ENCODE measurements around the gene IFI16. TPM values are rescaled to one million over a fixed set of nuclear protein-coding genes. Genes with fewer than 3 reads are reported as not detected.
A peak's percentile ranks its signal among the peaks of the same experiment; 100 is the strongest.

IFI16 gene
- total RNA-seq, 1 donor from 2014 or later, result 117 TPM

DNA sequence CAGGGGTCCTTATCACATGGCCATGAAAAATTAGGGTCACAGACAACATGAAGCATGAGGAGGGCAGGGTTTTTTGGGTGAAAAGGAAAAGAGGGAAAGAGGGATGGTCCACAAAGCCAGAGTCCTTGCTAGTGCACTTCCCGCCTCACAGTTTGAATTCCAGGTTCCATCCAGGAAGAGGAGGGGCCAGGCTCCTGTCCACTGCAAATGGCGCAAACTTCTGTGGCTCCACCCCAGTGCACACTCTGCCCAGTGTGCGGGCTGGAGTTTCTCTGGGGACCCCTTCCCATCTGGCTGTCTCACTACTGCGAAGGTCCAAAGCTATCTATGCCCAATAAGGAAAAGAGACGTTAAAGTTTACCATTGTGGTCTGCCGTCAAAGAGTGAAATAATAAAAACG lies 49.0 kb downstream of the IFI16 start:
- DNase-seq (ENCODE audit: low read depth, low spot score), result no peak

DNA sequence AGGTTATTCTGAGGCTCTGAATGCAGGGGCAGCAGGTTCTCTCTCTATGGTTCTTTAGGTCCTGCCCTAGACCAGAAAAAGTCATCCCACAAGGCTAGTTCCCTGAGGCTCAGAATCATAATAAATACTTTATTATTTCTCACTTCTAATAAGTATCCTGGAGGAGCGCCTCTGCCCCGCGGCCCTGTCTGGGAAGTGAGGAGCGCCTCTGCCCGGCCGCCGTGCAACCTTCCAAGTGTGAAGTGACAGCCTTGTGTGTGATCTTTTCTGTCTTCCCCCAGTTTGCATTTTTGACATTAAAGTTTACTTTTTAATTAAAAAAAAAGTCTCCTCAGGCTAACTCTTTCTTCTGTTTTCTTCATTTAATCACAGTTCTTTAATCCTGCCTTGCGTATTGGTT lies 55.4 kb downstream of the IFI16 start:
- DNase-seq (ENCODE audit: low read depth, low spot score), result no peak

DNA sequence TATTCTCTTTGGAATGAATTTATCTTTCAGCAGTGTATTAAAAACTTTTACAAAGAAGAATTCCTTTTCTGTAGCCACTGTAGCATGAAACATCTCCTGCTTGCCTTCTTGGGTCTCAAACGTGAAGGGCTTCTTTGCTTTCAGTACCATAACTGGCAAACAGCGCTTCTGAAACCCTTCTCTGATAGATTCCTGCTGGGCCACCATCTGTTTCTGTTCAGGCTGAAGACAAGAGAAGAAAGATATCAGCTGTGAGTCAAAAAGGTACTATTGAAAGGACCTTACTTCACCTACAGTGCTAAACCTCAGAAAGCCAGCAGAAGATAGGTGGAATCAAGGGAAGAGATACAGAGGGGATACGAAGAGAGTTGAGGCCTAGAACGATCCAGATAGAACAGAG lies 56.4 kb downstream of the IFI16 start:
- no peak for DNase-seq (ENCODE audit: low read depth, low spot score)

DNA sequence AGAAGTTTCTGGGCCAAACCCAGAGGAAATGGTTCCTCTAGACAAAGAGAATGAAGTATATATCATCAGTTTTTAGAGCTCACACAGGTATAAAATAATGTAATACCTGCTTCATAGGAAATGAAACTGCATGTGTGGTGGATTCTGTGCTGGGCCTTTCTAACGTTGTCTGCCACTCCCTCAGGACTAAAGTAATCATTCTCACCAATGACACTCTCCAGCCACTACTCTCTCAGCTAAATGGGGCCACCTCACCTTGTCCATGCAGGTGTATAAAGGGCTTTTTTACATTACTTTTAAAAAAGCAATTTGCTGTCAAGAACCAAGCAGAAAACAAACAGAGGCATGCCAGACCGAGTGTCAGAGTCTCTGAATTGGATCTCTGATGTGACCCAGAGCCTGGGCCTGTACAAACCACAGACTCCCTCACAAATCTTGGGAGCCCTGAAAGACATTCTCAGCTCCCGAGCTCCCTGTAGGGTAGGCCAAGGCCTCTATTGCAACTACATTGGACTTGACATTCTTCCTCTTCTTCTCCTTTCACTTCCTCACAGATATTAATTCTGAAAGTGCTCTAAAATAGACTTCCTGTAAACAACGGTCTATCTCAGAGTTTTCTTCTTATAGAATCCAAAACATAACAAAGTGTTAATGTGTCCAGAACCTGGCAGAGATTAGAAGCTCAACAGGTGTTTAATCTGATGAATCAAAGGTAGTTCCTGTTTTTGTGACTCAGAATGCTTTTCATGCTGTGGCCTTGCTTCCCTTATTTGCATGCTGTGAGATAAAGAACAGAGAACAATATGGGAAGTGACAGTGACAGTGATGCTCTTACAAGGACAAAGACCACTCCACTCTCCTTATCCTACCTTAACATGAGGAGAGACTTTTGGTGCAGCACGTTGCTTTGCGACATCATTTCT lies 58.3 kb downstream of the IFI16 start:
- DNase-seq (ENCODE audit: low read depth, low spot score), result no peak

DNA sequence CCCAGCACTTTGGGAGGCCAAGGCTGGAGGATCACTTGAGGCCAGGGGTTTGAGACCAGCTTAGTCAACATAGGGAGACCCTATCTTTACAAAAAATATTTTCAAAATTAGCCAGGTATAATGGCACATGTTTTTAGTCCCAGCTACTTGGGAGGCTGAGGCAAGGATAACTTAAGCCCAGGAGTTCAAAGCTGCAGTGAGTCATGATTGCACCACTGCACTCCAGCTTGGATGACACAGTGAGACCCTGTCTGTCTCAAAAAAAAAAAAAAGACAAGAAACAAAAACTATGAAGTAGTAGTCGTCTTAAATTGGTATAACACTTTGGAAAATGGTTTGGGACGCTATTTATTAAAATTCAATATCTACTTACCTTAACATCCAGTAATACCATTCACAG lies 59.2 kb downstream of the IFI16 start:
- no peak for DNase-seq (ENCODE audit: low read depth, low spot score)

DNA sequence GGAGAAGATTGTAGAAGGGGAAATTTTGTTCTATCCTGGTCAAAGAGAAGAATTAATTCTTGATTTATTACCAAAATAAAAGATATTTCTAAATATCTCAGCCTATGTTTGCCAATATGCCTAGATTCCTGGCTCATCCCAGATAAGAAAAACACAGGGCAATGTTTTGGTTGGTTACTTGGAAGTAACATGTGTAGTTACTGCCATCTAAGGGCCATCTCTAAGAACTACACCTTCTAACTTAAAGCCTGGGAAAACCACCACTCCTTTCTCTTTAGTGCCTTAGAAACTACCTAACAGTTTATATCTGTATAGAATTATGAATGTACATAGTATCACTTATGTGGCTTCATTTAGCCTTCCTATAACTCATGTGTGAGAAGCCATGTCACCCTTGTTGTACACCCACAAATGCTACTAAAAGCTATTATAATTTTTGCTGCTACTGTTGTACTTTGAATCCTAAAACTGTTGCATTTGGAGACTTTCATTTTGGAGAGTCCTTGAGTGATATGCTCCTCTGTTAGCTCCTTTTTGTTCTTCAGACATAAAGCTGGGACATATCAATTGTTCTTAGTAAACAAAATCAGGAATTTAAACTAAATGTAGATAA lies 62.4 kb downstream of the IFI16 start:
- peak; percentile 35 for DNase-seq (ENCODE audit: low read depth, low spot score)

DNA sequence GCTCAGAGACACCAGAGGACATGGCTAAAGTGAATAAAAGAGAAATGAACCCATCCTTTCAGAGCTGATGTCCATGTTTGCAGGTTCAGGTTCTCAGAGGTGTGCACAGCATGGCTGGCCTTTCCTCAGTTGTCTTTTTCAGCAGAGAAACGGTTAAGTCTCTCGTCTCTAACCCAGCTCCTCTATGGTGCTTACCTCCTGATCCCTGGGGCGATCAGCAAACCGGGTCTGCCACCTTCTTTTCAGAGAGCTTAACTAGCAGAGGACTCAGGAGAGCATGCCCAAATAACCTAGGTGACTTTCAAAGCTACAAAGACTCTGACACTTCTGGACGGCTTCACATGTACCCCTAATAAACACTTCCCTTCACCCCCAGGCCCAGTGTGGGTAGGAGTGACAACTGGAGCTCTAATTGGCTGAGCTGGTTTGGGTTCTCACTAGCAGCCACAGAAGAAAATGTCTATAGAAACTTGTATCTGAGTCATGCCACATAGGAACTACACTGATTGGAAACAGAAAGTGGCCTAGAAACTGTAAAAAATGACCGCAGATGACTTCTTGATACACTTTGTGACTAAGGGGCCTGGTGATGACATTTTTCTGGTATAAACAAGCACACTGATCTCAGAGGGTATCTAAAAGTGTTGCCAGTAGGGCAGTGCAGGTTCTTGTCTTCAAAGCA lies 66.9 kb downstream of the IFI16 start, which contains the start of gene AIM2:
TSS of gene AIM2 (minus strand) at position 329 of the 682 bp plus-strand sequence. CDS start 3,267 bp downstream, outside the sequence.
- DNase-seq (ENCODE audit: low read depth, low spot score), result no peak

DNA sequence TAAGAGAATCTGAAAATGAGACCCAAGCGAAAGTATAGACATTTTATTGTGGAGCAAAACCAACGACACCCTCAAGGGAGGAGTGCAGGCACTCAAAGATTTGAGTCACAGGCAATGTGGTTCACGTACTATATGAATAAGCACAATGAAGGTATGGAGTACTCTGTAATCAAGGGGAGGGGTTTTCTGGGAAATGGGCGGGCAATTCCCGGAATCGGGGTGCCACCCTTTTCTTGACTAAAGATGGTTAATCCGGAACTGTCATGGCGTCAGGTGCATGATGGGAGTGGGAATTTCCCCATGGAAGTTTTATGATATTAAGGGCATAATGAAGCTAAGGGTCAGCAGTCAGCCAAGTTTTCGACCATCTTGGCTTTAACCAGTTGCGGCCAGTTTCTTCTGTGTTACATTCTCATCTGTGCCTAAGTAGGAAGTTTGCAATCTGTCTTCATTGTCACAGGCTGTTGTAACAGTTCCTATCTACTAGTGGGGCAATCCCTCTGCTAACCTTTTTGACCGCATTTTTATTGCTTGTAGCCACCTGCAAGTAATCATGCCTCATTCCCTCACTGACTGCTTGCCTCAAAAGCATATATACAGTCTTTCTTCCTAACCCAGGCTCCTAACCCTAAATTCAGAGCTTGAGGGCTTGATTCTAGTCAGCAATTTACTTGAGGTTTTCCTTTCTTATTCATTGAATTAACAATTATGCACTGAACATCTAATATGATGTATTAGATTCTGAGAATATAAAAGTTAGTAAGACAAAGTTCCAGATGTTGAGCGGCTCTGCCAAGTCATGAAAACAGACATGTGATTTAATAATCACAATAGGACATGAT lies 67.6 kb downstream of the IFI16 start:
- DNase-seq (ENCODE audit: low read depth, low spot score), result no peak

DNA sequence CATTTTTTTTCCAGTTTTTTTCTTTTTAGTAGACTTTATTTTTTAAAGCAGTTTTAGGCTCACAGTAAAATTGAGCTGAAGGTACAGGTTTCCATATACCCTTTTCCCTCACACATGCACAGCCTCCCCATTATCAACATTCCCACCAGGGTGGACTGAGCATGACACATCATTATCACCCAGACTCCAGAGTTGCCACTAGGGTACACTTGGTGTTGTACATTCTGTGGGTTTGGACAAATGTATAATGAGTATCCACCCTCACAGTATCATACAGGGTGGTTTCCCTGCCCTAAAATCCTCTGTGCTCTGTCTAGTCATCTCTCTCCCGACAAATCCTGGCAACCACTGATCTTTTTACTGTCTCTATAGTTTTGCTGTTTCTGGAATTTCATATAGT lies 69.8 kb downstream of the IFI16 start:
- no peak for DNase-seq (ENCODE audit: low read depth, low spot score)

DNA sequence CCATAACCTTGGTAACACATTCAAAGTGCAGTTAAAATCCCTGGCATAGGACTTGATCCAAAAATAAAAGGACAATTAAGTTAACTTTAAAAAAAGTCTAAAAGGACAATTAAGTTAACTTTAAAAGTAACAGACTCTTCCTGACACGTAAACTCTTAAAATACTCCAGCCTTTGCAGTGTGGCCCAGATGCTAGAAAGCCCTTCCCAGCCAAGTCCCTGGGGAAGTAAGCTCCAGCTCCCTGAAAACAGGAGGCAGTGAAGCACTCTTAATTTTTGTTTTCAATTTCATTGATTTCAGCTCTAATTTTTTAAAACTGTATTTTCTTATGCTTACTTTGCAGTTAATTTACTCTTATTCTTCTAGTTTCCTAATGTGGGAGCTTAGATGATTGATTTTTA lies 71.9 kb downstream of the IFI16 start:
- no peak for DNase-seq (ENCODE audit: low read depth, low spot score)

DNA sequence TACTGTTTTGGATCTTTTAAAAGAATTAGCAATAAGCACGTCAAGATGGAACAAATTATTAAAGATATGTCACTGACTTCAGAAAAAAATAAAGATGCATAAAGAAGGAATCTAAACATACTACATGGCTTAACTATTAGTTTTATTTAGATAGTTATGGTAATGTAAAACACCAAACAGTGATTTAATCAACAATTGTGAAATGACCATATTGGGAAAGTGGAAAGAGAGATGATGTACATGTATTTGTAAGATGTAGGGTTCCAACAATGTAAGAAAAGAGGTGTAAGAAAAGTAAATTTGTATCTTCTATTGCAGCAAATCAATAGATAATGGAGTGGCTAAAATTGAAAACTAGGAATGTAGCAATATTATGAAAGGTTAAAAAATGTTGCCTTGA lies 73.3 kb downstream of the IFI16 start:
- DNase-seq (ENCODE audit: low read depth, low spot score), result no peak

DNA sequence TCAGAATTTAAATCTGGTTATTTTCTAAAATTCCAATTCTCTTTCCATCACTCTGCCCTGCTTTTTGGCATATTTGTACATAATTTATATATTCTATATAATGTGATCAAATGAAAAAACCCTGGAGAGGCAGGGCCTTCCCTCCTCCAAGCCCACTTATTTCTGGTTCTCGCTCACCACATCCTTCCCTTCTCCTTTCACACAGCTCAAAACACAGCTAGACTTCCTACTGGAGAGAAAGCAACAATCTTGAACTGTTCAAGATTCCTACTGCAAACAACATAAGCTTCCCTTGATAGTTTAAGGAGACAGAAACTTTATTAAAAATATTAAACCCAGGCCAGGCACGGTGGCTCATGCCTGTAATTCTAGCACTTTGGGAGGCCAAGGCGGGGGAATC lies 74.4 kb downstream of the IFI16 start:
- no peak for DNase-seq (ENCODE audit: low read depth, low spot score)

DNA sequence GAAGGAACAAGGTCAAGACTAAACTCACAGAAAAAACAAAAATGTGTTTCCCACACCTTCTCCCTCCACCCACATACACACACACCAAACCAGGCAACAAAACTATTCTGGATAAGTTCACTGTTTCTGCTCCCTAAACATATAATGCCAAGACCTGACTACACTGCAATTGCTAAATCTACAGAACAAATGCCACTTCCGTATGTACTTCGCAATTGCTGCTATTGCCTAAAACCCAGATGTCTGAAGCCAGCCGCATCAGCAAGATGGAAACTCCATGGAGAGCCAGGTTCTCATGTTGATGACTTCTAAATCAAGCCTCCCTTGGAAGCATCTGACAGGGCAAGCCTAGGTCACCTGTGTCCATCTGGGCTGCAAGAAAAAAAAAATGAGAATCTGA lies 75.2 kb downstream of the IFI16 start:
- DNase-seq (ENCODE audit: low read depth, low spot score), result no peak

DNA sequence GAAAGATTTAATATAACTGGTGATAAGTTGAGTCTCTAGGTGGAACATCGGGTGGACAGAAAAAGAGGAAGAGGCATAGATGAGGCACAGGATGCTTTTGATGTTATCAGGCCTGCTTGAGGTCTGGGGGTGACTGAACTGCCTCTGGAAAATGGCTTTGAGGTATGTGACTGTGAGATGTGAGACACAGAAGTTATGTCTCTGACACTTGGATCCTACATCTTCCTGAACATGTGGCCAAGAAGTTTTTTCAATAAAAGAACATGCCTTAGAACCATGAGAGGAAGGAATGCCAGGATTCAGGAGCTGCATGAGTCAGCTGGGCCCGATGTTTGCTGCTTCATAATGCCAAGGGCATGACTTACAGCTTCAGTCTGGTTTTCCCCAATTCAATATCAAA lies 78.3 kb downstream of the IFI16 start:
- peak; percentile 29 for DNase-seq (ENCODE audit: low read depth, low spot score)

DNA sequence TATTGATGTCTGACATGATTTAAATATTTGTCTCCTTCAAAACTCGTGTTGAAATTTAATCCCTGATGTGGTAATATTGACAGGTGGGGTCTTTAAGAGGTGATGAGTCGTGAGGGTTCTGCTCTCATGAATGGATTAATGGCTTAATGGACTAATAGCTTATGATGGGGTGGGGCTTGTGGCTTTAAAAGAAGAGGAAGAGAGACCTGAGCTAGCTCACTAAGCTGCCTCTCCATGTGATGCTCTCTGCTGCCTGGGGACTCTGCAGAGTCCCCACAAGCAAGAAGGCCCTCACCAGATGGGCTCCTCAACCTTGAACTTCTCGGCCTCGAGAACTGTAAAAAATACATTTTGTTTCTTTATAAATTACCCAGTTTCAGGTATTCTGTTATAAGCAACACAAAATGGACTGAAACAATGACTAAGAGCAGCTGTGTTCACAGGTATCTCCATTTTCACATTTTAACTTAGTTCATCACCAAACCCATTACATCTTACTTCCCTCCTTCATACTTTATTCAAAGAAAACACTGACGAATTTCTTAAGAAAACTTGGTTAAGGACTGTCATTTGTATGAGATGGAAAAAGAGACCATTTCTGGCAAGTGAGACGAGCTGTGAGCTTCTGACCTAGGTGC lies 79.0 kb downstream of the IFI16 start:
- DNase-seq (ENCODE audit: low read depth, low spot score), result no peak

DNA sequence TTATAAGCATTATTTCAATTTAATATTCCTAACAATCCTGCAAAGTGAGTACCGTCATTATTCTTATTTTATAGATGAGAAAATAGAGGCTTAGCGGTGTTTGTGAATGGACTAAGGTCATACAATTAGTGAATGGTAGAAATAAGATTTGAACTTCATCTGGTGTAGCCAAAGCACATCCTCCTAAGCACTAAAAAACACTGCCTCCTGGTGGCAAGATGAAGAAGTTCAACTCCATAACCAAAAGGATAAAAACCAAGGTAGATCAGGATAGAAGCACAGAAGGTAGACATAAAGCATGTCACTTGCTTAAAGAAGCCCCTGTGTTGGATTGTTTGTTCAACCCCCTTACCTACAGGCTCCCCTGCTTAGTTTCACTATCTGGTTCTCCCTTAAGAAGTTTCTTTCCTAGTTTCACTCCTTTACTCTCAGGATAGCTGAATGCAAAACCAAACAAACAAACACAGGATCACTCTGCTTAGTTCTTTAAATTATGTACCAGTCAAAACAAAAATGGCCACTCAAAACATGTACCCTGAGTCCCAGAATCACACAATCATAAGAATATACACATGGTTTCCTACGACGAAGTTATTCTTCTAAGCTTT lies 79.6 kb downstream of the IFI16 start:
- DNase-seq (ENCODE audit: low read depth, low spot score), result no peak

DNA sequence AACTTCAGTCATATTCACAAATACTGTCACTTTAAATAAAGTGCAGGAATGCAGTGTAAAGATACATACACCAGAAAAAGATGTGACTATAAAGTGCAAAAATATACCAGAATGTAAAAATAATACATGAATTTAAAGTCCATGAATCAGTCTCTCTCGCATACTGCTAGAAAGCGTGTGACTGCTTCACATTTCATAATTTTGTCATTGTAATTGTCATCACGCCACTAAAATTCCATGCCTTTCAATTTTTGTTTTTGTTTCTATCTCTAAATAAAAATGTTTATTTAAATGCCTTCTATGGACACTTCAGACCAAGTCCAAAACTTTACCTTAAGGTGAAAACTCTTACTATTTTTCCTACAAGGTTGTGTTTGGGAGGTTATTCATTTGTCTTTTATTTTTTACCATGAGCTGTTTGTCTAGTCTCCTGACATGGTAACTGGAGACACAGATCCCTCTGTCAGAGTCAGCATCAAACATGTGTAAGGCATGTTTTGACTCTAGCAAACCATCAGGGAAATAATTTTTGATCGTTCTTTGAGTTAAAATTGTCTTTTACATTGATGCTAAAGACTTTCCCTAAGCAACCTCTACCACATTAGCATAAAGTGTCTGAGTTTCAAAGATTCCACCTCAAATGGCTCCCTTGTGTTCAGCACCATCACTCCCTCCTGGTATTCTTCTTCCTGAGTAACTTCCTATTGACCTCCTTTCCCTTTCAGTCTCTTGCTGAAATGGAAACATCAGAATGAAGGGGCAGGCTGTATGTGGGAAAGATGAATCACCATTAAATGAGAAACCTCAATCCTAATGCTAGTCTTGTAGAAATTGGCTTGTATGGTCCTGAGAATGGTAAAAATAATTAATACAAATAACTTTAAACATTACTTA lies 80.8 kb downstream of the IFI16 start:
- DNase-seq (ENCODE audit: low read depth, low spot score), result no peak

DNA sequence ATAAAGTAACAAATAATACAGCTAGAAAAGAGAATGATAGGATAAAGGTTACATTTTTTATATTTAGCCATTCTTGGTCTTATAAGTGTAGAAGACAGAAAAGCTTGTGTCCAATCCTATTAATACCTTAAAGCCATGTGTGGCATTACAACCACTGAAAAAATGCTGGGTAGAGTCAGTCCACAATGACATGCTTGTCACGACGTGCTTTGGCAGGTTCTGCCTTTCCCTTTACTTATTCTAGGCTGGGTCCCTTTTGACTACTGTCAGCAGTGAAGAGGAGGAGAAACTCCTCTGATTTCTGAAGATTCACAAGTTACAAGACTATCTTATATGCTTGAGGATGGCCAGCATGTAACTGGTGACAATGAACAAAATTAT lies 81.5 kb downstream of the IFI16 start:
- no peak for DNase-seq (ENCODE audit: low read depth, low spot score)

DNA sequence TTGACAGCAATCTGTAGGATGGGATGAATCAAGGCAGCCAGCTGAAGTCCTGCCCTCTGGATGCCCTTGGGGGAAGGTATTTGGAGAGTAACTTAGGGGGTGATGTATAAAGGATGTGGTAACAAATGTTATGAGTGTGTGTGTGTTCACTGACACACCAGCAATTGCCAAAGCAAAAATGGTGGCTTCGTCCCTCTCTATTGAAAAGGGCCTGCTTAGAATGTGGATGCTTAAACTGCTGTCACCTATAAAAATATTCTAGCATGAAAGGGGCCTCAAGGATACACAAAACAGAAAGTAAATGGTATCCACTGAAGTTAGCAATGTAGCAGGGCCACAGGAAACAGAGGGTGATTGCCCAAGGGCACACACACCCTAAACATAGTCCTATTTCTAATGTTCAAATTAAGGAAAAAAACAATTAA lies 81.9 kb downstream of the IFI16 start:
- no peak for DNase-seq (ENCODE audit: low read depth, low spot score)
